ENCODE measurements around the gene ZMIZ1.

Gene ZMIZ1

DNA sequence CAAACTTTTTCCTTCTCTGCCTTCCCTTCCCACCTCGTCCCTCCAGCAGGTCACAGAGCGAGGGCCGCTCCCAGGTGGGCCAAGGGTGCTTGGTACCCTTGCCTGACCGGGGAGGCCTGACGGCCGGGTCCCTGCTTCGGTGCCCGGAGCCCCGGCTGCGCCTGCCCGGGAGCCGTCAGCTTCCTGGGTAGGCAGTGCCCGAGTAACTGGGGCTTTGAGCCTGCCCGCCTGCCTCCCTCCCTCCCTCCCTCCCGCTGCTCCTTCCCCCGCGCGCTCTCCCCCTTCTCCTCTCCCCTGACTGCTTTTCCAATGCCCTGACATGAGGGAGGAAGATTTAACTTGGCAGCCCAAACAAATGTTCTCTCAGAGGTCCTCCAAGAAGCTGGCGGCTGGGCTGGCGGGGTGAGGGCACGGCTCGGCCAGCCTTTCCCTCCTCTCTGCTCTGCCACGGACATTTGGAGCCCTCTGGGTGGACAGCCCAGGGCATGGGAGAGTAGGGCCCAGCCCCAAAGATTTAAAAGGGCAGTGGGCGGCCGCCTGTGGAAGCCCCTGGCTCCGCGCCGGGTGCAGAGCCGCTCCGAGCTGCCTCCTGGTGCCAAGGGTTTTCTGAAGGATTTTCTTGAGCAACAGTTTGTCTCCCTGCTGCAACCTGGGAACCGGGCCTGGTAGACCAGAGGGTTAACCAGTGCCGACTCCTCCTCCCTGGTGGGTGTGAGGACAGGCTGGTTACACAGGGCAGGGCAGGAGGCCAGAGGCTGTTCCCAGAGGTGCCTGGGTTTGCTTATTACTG lies 2.0 kb downstream of the ZMIZ1 start (continued):
- TF ChIP-seq, protein P1, sequence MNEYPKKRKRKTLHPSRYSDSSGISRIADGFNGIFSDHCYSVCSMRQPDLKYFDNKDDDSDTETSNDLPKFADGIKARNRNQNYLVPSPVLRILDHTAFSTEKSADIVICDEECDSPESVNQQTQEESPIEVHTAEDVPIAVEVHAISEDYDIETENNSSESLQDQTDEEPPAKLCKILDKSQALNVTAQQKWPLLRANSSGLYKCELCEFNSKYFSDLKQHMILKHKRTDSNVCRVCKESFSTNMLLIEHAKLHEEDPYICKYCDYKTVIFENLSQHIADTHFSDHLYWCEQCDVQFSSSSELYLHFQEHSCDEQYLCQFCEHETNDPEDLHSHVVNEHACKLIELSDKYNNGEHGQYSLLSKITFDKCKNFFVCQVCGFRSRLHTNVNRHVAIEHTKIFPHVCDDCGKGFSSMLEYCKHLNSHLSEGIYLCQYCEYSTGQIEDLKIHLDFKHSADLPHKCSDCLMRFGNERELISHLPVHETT (tag by site-specific recombination; IDR thresholded peaks at IDR 0.05) = no peak
- TF ChIP-seq ZNF302 (tag by site-specific recombination; IDR thresholded peaks at IDR 0.05; ENCODE audit: low read depth) = no peak
- TF ChIP-seq, protein P2, sequence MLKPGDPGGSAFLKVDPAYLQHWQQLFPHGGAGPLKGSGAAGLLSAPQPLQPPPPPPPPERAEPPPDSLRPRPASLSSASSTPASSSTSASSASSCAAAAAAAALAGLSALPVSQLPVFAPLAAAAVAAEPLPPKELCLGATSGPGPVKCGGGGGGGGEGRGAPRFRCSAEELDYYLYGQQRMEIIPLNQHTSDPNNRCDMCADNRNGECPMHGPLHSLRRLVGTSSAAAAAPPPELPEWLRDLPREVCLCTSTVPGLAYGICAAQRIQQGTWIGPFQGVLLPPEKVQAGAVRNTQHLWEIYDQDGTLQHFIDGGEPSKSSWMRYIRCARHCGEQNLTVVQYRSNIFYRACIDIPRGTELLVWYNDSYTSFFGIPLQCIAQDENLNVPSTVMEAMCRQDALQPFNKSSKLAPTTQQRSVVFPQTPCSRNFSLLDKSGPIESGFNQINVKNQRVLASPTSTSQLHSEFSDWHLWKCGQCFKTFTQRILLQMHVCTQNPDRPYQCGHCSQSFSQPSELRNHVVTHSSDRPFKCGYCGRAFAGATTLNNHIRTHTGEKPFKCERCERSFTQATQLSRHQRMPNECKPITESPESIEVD (tag by site-specific recombination; IDR thresholded peaks at IDR 0.05) = no peak
- no peak for TF ChIP-seq FEZF1 (tag by site-specific recombination; IDR thresholded peaks at IDR 0.05)
- TF ChIP-seq, protein P3, sequence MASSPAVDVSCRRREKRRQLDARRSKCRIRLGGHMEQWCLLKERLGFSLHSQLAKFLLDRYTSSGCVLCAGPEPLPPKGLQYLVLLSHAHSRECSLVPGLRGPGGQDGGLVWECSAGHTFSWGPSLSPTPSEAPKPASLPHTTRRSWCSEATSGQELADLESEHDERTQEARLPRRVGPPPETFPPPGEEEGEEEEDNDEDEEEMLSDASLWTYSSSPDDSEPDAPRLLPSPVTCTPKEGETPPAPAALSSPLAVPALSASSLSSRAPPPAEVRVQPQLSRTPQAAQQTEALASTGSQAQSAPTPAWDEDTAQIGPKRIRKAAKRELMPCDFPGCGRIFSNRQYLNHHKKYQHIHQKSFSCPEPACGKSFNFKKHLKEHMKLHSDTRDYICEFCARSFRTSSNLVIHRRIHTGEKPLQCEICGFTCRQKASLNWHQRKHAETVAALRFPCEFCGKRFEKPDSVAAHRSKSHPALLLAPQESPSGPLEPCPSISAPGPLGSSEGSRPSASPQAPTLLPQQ (tag by site-specific recombination; IDR thresholded peaks at IDR 0.05) = peak; percentile 90
- no peak for TF ChIP-seq ZNF112 (tag by site-specific recombination; IDR thresholded peaks at IDR 0.05)
- TF ChIP-seq GLI4 (tag by site-specific recombination; IDR thresholded peaks at IDR 0.05) = no peak
- TF ChIP-seq PBX3 (CRISPR knock-in tag; IDR thresholded peaks at IDR 0.05) = no peak
- no peak for TF ChIP-seq PRDM1 (tag by site-specific recombination; IDR thresholded peaks at IDR 0.05)
- no peak; the same call in 1 of the 2 replicates for TF ChIP-seq KLF1 (tag by site-specific recombination; IDR thresholded peaks at IDR 0.05)
- TF ChIP-seq, protein P4, sequence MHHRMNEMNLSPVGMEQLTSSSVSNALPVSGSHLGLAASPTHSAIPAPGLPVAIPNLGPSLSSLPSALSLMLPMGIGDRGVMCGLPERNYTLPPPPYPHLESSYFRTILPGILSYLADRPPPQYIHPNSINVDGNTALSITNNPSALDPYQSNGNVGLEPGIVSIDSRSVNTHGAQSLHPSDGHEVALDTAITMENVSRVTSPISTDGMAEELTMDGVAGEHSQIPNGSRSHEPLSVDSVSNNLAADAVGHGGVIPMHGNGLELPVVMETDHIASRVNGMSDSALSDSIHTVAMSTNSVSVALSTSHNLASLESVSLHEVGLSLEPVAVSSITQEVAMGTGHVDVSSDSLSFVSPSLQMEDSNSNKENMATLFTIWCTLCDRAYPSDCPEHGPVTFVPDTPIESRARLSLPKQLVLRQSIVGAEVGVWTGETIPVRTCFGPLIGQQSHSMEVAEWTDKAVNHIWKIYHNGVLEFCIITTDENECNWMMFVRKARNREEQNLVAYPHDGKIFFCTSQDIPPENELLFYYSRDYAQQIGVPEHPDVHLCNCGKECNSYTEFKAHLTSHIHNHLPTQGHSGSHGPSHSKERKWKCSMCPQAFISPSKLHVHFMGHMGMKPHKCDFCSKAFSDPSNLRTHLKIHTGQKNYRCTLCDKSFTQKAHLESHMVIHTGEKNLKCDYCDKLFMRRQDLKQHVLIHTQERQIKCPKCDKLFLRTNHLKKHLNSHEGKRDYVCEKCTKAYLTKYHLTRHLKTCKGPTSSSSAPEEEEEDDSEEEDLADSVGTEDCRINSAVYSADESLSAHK (tag by site-specific recombination; IDR thresholded peaks at IDR 0.05) = no peak
- TF ChIP-seq ZBTB10 (tag by site-specific recombination; IDR thresholded peaks at IDR 0.05) = no peak
- no peak for TF ChIP-seq ZNF585B (tag by site-specific recombination; IDR thresholded peaks at IDR 0.05)
- no peak for TF ChIP-seq SCRT1 (tag by site-specific recombination; IDR thresholded peaks at IDR 0.05; ENCODE audit: borderline replicate concordance)
- TF ChIP-seq, protein P5, sequence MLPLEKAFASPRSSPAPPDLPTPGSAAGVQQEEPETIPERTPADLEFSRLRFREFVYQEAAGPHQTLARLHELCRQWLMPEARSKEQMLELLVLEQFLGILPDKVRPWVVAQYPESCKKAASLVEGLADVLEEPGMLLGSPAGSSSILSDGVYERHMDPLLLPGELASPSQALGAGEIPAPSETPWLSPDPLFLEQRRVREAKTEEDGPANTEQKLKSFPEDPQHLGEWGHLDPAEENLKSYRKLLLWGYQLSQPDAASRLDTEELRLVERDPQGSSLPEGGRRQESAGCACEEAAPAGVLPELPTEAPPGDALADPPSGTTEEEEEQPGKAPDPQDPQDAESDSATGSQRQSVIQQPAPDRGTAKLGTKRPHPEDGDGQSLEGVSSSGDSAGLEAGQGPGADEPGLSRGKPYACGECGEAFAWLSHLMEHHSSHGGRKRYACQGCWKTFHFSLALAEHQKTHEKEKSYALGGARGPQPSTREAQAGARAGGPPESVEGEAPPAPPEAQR (tag by site-specific recombination; IDR thresholded peaks at IDR 0.05) = no peak
- TF ChIP-seq OVOL3 (tag by site-specific recombination; IDR thresholded peaks at IDR 0.05) = no peak
- TF ChIP-seq ZNF830 (tag by site-specific recombination; IDR thresholded peaks at IDR 0.05; ENCODE audit: low read depth) = no peak
- TF ChIP-seq, protein P6, sequence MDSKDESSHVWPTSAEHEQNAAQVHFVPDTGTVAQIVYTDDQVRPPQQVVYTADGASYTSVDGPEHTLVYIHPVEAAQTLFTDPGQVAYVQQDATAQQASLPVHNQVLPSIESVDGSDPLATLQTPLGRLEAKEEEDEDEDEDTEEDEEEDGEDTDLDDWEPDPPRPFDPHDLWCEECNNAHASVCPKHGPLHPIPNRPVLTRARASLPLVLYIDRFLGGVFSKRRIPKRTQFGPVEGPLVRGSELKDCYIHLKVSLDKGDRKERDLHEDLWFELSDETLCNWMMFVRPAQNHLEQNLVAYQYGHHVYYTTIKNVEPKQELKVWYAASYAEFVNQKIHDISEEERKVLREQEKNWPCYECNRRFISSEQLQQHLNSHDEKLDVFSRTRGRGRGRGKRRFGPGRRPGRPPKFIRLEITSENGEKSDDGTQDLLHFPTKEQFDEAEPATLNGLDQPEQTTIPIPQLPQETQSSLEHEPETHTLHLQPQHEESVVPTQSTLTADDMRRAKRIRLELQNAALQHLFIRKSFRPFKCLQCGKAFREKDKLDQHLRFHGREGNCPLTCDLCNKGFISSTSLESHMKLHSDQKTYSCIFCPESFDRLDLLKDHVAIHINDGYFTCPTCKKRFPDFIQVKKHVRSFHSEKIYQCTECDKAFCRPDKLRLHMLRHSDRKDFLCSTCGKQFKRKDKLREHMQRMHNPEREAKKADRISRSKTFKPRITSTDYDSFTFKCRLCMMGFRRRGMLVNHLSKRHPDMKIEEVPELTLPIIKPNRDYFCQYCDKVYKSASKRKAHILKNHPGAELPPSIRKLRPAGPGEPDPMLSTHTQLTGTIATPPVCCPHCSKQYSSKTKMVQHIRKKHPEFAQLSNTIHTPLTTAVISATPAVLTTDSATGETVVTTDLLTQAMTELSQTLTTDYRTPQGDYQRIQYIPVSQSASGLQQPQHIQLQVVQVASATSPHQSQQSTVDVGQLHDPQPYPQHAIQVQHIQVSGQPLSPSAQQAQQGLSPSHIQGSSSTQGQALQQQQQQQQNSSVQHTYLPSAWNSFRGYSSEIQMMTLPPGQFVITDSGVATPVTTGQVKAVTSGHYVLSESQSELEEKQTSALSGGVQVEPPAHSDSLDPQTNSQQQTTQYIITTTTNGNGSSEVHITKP (tag by site-specific recombination; IDR thresholded peaks at IDR 0.05) = peak; percentile 58
- TF ChIP-seq ZNF433 (tag by site-specific recombination; IDR thresholded peaks at IDR 0.05; ENCODE audit: low read depth) = no peak
- no peak for TF ChIP-seq ZXDB (tag by site-specific recombination; IDR thresholded peaks at IDR 0.05)
- no peak for TF ChIP-seq SP3 (tag by site-specific recombination; IDR thresholded peaks at IDR 0.05)
- TF ChIP-seq ZNF624 (tag by site-specific recombination; IDR thresholded peaks at IDR 0.05) = no peak
- no peak for TF ChIP-seq ZNF354C (tag by site-specific recombination; IDR thresholded peaks at IDR 0.05; ENCODE audit: borderline replicate concordance, low read depth)

Data from HEK293 (cell line).